GM21447 (cell line): ENCODE results near the gene CMC1.
"Not testable (repeated sequence)": the region's sequence is repeated elsewhere in the genome, so short reads cannot be mapped to it uniquely, and the experiment has no call there.

ENCODE experiments used
- ATAC-seq: cut with Tn5 transposase; IDR thresholded peaks from one replicate; pipeline ENCODE4 v1.9.1; 2021; ENCODE audit not compliant: unreplicated experiment

Gene CMC1

DNA sequence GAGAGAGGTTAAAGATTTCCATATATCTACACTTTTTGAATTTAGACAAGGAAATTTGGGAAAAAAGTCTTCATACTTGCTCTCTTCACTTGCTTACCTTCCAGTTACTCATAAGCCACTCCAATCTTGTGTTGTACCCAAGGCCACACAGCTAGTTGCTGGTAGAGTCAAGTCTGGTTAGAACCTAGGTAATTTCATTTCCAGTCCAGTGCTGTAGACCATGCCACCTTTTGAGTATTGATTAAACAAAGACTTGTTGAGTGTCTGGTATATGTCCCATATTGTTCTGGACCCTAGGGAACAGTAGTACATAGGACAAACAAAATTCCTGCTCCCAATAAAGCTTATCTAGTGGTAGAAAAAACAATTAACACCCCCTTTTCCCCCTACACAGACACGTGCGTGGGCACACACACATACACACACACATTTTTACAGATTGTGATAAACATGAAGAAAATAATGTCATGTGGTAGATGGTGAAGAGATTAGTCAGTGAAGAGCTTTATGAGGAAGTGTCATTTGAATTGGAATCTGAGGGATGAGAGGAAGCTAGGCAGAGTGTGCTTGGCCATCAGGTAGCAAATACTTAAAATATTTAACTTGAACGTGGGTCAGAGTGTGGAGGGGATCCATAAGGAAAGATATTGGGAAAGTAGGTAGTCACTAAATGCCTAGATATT is 2.1 kb downstream of the CMC1 start:
- no peak for ATAC-seq

- no peak for ATAC-seq
Measured at GRCh38 chr3:28244491-28244890, 3.1 kb downstream of the CMC1 start.

GRCh38 chr3:28247286-28247685 is 5.9 kb downstream of the CMC1 start:
- no peak for ATAC-seq

DNA sequence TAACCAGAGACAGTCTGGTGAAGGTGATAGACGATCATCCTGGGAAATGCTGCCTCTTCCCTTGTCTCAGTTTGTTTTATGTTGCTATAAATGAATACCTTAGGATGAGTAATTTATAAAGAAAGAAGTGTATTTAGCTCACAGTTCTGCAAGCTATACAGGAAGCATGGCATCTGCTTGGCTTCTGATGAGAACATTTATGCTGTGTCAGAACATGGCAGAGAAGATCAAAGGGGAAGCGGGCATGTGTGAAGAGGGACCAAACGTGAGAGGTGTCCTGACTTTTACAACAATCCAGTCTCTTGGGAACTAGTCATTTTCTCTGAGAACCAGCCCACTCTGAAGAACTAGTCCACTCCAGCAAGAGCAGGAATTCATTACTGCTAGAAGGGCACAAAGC is 9.6 kb downstream of the CMC1 start:
- no peak for ATAC-seq

GRCh38 chr3:28252001-28252431 is 10.6 kb downstream of the CMC1 start:
- no peak for ATAC-seq

DNA sequence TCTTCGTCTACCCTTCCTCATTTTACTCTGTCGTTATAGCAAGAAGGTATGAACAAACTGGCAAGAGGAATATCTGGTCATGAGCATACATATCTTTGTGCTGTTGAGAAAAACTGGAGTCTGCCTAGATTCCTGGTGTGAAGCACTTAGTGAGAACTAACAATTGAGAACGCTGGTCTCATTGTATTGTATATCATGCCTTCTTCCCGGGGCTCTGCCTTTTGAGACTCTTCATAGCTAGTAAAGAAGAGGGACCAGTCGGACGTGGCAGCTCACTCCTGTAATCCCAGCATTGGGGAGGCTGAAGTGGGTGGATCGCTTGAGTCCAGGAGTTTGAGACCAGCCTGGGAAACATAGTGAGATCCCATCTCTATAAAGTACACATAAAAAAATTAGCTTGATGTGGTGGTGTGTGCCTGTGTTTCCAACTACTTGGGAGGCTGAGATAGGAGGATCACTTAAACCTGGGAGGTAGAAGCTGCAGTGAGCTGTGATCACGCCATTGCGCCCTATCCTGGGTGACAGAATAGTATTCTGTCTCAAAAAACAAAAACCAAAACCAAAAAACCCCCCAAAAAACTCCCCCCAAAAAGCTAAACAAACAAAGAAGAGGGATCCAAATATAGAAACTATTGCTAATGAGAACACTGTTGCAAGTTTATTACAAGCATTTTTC is 11.8 kb downstream of the CMC1 start:
- ATAC-seq: no peak

GRCh38 chr3:28262001-28262400 is 20.6 kb downstream of the CMC1 start:
- ATAC-seq: no peak

- no peak for ATAC-seq
Measured at GRCh38 chr3:28265641-28266040, 24.2 kb downstream of the CMC1 start.

- ATAC-seq: no peak
Measured at GRCh38 chr3:28267984-28268849, 26.8 kb downstream of the CMC1 start.

DNA sequence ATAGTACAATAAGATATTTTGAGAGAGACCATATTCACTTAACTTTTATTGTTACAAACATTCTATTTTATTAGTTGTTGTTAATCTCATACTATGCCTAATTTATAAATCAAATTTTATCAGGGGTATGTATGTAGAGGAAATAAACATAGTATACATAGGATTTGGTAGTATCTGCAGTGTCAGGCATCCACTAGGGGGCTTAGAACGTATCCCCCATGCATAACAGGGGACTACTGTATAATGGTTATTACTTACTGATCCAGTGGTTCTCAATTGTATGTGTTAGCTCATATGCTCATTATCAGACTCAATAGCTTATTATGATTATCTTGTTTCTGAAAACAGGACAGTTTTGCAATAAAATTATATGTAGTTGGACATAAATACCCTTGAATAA is 27.6 kb downstream of the CMC1 start:
- no peak for ATAC-seq

DNA sequence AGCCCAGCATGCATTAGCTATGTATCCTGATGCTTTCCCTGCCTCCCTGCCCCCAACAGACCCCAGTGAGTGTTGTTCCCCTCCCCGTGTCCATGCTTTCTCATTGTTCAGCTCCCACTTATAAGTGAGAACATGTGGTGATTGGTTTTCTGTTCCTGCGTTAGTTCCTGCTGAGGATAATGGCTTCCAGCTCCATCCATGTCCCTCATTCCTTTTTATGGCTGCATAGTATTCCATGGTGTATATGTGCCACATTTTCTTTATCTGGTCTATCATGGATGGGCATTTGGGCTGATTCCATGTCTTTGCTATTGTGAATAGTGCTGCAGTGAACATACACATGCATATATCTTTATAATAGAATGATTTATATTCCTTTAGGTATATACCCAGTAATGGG is 28.5 kb downstream of the CMC1 start:
- not testable (repeated sequence) for ATAC-seq

DNA sequence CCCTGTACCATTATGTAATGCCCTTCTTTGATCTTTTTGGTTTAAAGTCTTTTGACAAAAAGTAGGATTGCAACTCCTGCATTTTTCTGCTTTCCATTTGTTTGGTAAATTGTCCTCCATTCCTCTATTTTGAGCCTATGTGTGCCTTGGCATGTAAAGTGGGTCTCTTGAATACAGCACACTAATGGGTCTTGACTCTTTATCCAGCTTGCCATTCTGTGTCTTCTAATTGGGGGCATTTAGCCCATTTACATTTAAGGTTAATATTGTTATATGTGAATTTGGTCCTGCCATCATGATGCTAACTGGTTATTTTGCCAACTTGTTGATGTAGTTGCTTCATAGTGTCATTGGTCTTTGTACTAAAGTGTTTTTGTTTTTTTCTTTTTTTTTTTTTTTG is 32.4 kb downstream of the CMC1 start:
- no peak for ATAC-seq

GRCh38 chr3:28278918-28279317 is 37.5 kb downstream of the CMC1 start:
- no peak for ATAC-seq

DNA sequence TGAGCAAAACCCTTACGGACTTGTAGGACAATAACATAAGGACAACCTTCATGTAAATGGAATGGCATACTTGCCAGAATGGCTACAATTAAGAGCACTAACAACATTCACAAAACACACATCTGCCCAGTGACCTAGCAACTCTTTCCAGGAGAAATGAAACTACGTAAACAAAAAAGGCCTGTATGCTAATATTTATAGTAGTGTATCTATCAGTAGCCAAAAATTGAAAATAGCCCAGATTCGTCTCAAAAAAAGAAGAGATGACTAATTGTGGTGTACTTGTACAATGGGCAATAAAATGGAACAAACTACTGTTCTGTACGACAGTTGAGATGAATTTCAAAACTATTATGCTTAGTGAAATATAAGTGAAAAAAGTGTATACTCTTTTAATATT is 38.4 kb downstream of the CMC1 start:
- ATAC-seq: no peak

DNA sequence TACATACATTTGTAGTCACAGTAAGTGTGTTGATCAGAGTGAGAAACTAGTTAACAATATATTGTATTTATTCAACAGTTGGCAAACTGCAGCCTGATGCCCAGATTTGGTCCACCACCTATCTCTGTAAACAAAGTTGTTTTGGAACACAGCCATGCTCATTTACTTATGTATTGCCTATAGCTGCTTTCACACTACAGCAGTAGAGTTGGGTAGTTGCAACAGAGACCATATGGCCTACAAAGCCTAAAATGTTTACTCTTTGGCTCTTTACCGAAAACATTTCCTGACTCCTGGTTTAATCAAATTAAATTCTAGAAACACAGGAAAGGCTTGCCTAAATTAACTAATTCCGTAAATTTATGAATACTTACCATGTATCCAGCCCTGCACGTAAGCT is 39.4 kb downstream of the CMC1 start:
- ATAC-seq: no peak

DNA sequence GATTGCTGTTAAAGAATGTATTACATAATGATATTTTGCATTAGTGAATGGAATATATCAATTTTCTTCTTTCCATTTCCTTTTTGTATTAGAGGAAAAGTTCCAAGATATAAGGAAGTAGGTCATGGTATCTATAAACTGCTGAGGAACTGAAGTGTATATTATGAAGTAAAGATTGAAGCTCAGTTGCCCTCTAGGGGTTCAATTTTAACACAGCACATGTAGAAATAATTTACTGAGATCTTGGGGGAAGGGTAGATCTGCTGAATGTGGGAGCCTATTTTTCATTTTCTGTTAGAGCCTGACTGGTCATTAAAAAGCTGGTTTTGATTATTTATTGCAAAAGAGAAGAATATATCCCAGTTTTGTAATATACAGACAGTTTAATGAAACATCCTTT is 45.2 kb downstream of the CMC1 start:
- peak; percentile 93 for ATAC-seq

DNA sequence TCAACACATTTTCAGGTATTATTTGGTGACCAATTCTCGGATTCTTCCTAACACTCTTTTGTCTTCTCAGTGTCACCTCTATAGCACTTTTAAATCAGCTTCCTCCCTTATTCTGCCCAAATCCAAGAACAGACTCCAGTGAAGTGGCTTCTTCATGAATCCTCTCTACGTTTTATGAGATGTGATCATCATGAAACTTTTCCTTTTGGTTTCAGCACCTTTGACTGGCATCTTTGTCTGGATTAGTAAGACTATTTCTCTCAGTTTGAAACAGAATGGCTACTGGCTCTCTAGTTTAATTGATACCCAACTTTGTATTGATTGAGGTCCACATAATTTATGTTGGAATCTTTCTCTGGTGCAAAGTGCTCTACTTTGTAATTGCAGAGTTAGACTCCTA is 45.6 kb downstream of the CMC1 start:
- no peak for ATAC-seq

- ATAC-seq: no peak
Measured at GRCh38 chr3:28290863-28291300, 49.5 kb downstream of the CMC1 start.

DNA sequence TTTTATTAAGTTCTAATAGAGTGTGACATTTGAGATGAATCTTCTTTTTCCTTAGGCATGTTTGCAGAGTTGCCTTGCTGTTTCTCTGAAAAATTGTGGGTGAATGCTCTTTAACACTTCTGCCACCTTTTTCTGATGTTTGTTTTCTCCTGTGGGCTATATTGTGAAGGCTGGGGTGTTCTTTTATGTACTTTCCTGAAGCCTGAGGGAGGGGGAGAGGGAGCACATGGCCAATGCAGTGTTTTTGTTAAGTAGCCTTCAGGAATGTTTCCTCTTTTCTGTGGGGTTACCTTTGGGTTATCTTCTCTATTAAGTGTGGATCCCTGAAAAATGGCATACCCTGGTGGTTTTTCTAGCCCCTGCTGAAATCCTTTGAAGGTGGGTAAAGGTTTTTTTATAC is 50.2 kb downstream of the CMC1 start:
- no peak for ATAC-seq

- ATAC-seq: no peak
Measured at GRCh38 chr3:28292622-28293021, 51.2 kb downstream of the CMC1 start.

DNA sequence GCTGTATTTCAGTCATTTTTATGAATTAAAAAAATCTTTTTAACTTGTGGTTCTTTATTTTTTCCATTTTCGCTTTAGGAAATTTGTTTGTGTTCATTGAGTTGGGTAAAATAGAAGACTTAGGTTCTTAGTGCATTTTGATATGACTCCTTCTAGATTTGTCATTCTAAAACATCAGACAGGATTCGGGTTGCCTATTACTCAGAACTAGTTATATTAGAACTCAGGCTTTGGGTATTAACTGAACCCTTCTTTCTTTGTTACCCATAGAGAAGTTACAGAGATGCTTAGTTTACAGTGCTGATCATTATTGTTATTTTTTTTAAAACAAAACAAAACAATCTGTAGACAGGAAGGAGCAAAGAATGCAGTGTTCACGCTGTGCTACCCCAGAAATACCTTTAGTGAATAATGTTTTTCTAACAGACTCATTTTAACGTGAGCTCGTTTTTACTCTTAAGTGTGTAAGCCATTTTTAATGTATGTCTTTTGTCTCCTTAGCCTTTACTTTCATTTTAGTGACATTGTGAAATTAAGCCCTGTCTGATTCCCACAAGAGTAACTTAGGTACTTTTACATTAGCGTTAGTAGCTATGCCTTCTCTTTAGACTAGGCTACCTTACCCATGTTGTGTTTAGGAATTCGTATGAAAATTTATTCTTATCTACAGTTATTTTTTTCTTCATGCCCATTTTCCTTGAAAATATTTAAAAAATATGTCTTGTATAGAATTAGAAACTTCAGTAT is 53.4 kb downstream of the CMC1 start:
- ATAC-seq: no peak
